IMR-90 (cell line): ENCODE data around the gene GAPDH. TPM values are rescaled to one million over a fixed set of nuclear protein-coding genes. Genes with fewer than 3 reads are reported as not detected.

Experiments used
- ATAC-seq: fragments of 200-7000 bp; cut with Tn5 transposase; 2 replicates; pipeline ENCODE4 v1.9.1; 2020; ENCODE audit warnings: low read depth, mild to moderate bottlenecking, moderate library complexity
- BruUV-seq: library from RNA; stranded (reverse); fragments of 400-500 nt; replicated peaks from 2 replicates; lab custom pipeline; 2021; lab: Mats Ljungman, UMichigan
- CTCF ChIA-PET: fragments of 300-600 bp; formaldehyde crosslinking; extraction: SDS; loops from one replicate; lab custom pipeline; 2021; ENCODE audit warnings: antibody characterized with exemption; lab: Yijun Ruan, JAX
- POLR2A ChIA-PET: fragments of 300-600 bp; sonication (Branson Sonifier 250); formaldehyde crosslinking; loops from one replicate; lab custom pipeline; 2022; ENCODE audit warnings: antibody characterized with exemption; ENCODE audit not compliant: unreplicated experiment; lab: Charles Lee
- DNase-seq: peaks from one replicate; pipeline ENCODE4 v3.0.0; 2013
- H2AFZ ChIP-seq: replicated peaks from 2 replicates; pipeline ENCODE3; 2013; ENCODE audit warnings: low read length, mild to moderate bottlenecking; ENCODE audit not compliant: poor library complexity
- H2AK5ac ChIP-seq: 2 replicates; pipeline ENCODE4 v1.6.1; 2013; ENCODE audit warnings: low read depth, low read length, inconsistent platforms
- H2AK9ac ChIP-seq: replicated peaks from 2 replicates; pipeline ENCODE3; 2013; ENCODE audit warnings: mild to moderate bottlenecking, low read depth, low read length, moderate library complexity; ENCODE audit not compliant: poor library complexity
- H2BK120ac ChIP-seq: 2 replicates; pipeline ENCODE4 v1.6.1; 2013; ENCODE audit warnings: low read depth, low read length, inconsistent platforms
- H2BK15ac ChIP-seq: 3 replicates; pipeline ENCODE4 v1.6.1; 2013; ENCODE audit warnings: low read depth, low read length, inconsistent platforms
- H2BK20ac ChIP-seq: 2 replicates; pipeline ENCODE4 v1.6.1; 2013; ENCODE audit warnings: low read depth, mild to moderate bottlenecking, inconsistent platforms, low read length, moderate library complexity
- H2BK5ac ChIP-seq: 2 replicates; pipeline ENCODE4 v1.6.1; 2013; ENCODE audit warnings: mild to moderate bottlenecking, low read depth, low read length, inconsistent platforms; ENCODE audit not compliant: poor library complexity, severe bottlenecking
- H3K14ac ChIP-seq: replicated peaks from 2 replicates; pipeline ENCODE4 v1.6.1; 2013; ENCODE audit warnings: low read depth, low read length, inconsistent platforms
- H3K18ac ChIP-seq: 2 replicates; pipeline ENCODE4 v1.6.1; 2013; ENCODE audit warnings: low read depth, low read length, control low read depth
- H3K23ac ChIP-seq: 2 replicates; pipeline ENCODE4 v1.6.1; 2013; ENCODE audit warnings: low read depth, low read length, inconsistent platforms
- H3K27ac ChIP-seq: 2 replicates; pipeline ENCODE4 v1.5.1; 2013; ENCODE audit warnings: mild to moderate bottlenecking, control low read depth, low read length; ENCODE audit not compliant: insufficient read depth
- H3K27me3 ChIP-seq: 2 replicates; pipeline ENCODE4 v1.6.1; 2013; ENCODE audit warnings: low read length; ENCODE audit not compliant: control insufficient read depth, insufficient read depth
- H3K36me3 ChIP-seq: 2 replicates; pipeline ENCODE4 v1.6.1; 2013; ENCODE audit warnings: low read length, mixed read lengths; ENCODE audit not compliant: control insufficient read depth, insufficient read depth
- H3K4ac ChIP-seq: 2 replicates; pipeline ENCODE4 v1.6.1; 2013; ENCODE audit warnings: low read depth, low read length, inconsistent platforms
- H3K4me1 ChIP-seq: 2 replicates; pipeline ENCODE4 v1.6.1; 2013; ENCODE audit warnings: low read length, mixed read lengths; ENCODE audit not compliant: control insufficient read depth, insufficient read depth
- H3K4me2 ChIP-seq: 2 replicates; pipeline ENCODE4 v1.6.1; 2013; ENCODE audit warnings: low read depth, mild to moderate bottlenecking, control low read depth, low read length, moderate library complexity
- H3K4me3 ChIP-seq: 2 replicates; pipeline ENCODE4 v1.5.1; 2013; ENCODE audit warnings: low read depth, mild to moderate bottlenecking, control low read depth, low read length, moderate library complexity; ENCODE audit not compliant: insufficient read depth
- H3K56ac ChIP-seq: 2 replicates; pipeline ENCODE4 v1.6.1; 2013; ENCODE audit warnings: low read length, inconsistent platforms; ENCODE audit not compliant: insufficient read depth; ENCODE audit errors: extremely low read depth
- H3K79me1 ChIP-seq, 2 experiments: 2 replicates each; pipeline ENCODE4 v1.6.1; 2013; ENCODE audit warnings: low read length in 2 of 2, inconsistent platforms in 1 of 2, low read depth in 1 of 2
- H3K9ac ChIP-seq: 2 replicates; pipeline ENCODE4 v1.6.1; 2013; ENCODE audit warnings: low read depth, low read length, control low read depth
- H3K9me1 ChIP-seq: 2 replicates; pipeline ENCODE4 v1.6.1; 2013; ENCODE audit warnings: low read length, inconsistent platforms; ENCODE audit not compliant: insufficient read depth
- H3K9me3 ChIP-seq: 2 replicates; pipeline ENCODE4 v1.6.1; 2013; ENCODE audit warnings: low read length; ENCODE audit not compliant: control insufficient read depth, insufficient read depth
- H4K20me1 ChIP-seq: 2 replicates; pipeline ENCODE4 v1.6.1; 2013; ENCODE audit warnings: low read length, inconsistent platforms; ENCODE audit not compliant: insufficient read depth
- H4K5ac ChIP-seq: 2 replicates; pipeline ENCODE4 v1.6.1; 2013; ENCODE audit warnings: mild to moderate bottlenecking, low read depth, low read length, control low read depth
- H4K8ac ChIP-seq, 2 experiments: 2 replicates each; pipeline ENCODE4 v1.6.1; 2013; ENCODE audit warnings: low read depth in 2 of 2, low read length in 2 of 2, control low read depth in 1 of 2, inconsistent platforms in 1 of 2
- H4K91ac ChIP-seq: 2 replicates; pipeline ENCODE4 v1.6.1; 2013; ENCODE audit warnings: low read depth, low read length, inconsistent platforms; ENCODE audit not compliant: insufficient read depth
- BHLHE40 ChIP-seq: fragments of 150-350 bp; IDR thresholded peaks from 2 replicates; pipeline ENCODE4 v1.6.1; 2016; ENCODE audit warnings: mild to moderate bottlenecking, low read depth, low read length
- CHD1 ChIP-seq: IDR thresholded peaks from 2 replicates; pipeline ENCODE4 v1.6.1; 2012; ENCODE audit warnings: low read depth, low read length, improper control_type of control experiment
- MAZ ChIP-seq: IDR thresholded peaks from 2 replicates; pipeline ENCODE4 v1.6.1; 2012; ENCODE audit warnings: low read depth, mild to moderate bottlenecking, low read length, improper control_type of control experiment, moderate library complexity, borderline replicate concordance
- MXI1 ChIP-seq: IDR thresholded peaks from 2 replicates; pipeline ENCODE4 v1.6.1; 2012; ENCODE audit warnings: low read depth, mild to moderate bottlenecking, low read length, moderate library complexity, borderline replicate concordance
- RAD21 ChIP-seq: IDR thresholded peaks from 2 replicates; pipeline ENCODE4 v1.6.1; 2012; ENCODE audit warnings: low read length, improper control_type of control experiment
- SMC3 ChIP-seq: fragments of 150-350 bp; IDR thresholded peaks from 2 replicates; pipeline ENCODE4 v1.6.1; 2016; ENCODE audit warnings: low read depth, mild to moderate bottlenecking, antibody characterized with exemption, low read length, moderate library complexity
- WGBS, 2 experiments: methylation state at CpG; one replicate each; pipeline versions ENCODE4 v1.1.5 to v1.1.7; 2013; ENCODE audit warnings: missing lambda C conversion rate in 2 of 2; ENCODE audit not compliant: insufficient read length in 1 of 2; ENCODE audit errors: extremely low coverage in 2 of 2; 5-methylcytosine and 5-hydroxymethylcytosine counted together
- dilution Hi-C: fragments of 300-500 bp; cut with HindIII; formaldehyde crosslinking; loops from one replicate; pipeline ENCODE4 v1.14.3; 2018; ENCODE audit warnings: low sequenced_read_pairs; ENCODE audit not compliant: unreplicated experiment
- in situ Hi-C: fragments of 300-500 bp; cut with MboI; formaldehyde crosslinking; loops from 3 replicates; pipeline ENCODE4 v1.14.3; 2019; ENCODE audit warnings: low sequenced_read_pairs, inconsistent platforms, mixed read lengths
- intact Hi-C: fragments of 100-400 bp; cut with micrococcal nuclease; formaldehyde crosslinking; loops from 2 replicates; pipeline ENCODE4 v1.10.0; 2022
- polyA plus RNA-seq, 3 experiments: library from polyadenylated mRNA; depleted of rRNA; stranded (reverse); fragments of >200 nt; gene quantifications; 2 replicates each; pipeline ENCODE4 v1.2.3, GENCODE V29; 2012; ENCODE audit warnings: low replicate concordance in 1 of 3
- total RNA-seq: library from RNA; depleted of rRNA; stranded (reverse); fragments of >200 nt; gene quantifications from 2 replicates; pipeline ENCODE4 v1.2.3, GENCODE V29; 2012
- TF ChIP-seq, protein P1 (sequence below): conservative IDR thresholded peaks from 2 replicates; pipeline ENCODE4 v1.5.1; 2012; ENCODE audit warnings: mild to moderate bottlenecking, low read depth, low read length, improper control_type of control experiment

Gene GAPDH
- total and polyA plus RNA-seq, 2 of the 4 experiments (the other 2 are of a cell fraction): 12,939 to 21,893 TPM

DNA sequence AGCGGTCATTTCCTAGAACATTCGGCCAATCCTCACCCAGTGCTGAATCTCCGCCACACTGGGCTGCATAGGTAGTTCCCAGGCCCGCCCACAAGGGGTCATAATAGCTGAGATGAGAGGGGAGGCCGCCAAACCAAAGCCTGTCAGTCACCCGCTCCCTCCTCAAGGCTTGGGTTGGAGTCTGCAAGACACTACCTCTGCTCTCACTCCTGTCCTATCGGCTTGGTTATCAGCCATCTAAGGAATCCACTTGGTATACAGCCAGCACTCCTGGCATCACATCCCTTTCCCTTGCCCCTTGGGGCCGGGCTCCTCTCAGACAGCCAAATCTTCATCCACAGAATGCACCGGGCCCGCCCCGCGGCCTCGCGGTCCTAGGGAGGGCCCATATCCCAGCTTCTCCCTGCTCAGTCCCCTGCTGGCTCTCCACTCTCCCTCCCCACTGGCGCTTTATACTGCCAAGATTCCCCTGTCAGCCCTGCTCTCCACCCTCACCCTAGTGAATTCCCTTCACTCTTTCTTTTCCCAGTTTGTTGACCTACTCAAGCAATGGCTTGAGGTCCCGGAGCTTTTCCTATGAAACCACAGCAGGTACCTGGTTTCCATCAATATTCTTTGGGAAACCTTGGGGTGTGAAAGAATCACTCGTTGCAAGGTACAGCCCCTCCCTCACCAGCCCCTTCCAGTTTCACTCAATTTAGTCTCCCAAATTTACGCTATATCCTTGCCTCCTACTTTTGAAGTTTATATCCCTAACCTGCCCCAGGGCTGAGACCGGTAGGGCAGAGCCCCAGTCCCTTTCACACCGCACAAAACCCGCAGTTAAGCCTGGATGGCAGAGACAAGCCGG lies 20.1 kb downstream of the GAPDH start:
- dilution Hi-C loops (no loop called here), in situ Hi-C loops (no loop called here), intact Hi-C loops (loop anchor here (5.0 to 10.0 kb wide), 3 partner anchors 53 to 570 kb away; partner anchors contain the start of genes CHD4 and ZNF384)
- no TSS peak for BruUV-seq
- Histone ChIP-seq H3K18ac (no peak overlapping the region; the same call in 1 of the 2 replicates), H3K9me1 (peaks cover 21% of the 10 kb centered on the region), H3K9me3 (no peaks in the 10 kb centered on the region), H3K56ac (peak overlapping the region; percentile 65; the same call in 1 of the 2 replicates), H4K5ac (peak overlapping the region; percentile 24), H3K23ac (peak overlapping the region; percentile 98), H4K91ac (peak overlapping the region; percentile 34; the same call in 1 of the 2 replicates), H3K79me1 (peaks cover 26 to 75% of the 10 kb centered on the region in 2 experiments; a peak in 3 of 4 replicates), H3K4me1 (peaks cover 40% of the 10 kb centered on the region), H2AFZ (peak overlapping the region; percentile 73), H4K20me1 (peaks cover 26% of the 10 kb centered on the region; the same call in 1 of the 2 replicates), H2AK9ac (peak overlapping the region; percentile 94), H3K27me3 (no peaks in the 10 kb centered on the region), H2AK5ac (peak overlapping the region; percentile 45; the same call in 1 of the 2 replicates), H2BK20ac (no peak overlapping the region), H3K4ac (peak overlapping the region; percentile 70), H3K9ac (peak overlapping the region; percentile 74), H3K4me3 (peak overlapping the region; percentile 82), H2BK15ac (no peak overlapping the region), H3K36me3 (peaks cover 14% of the 10 kb centered on the region), H4K8ac (peak overlapping the region in 1 of 2 experiments; percentile 72; a peak in 1 of 4 replicates), H3K14ac (peak overlapping the region; percentile 97), H2BK120ac (peak overlapping the region; percentile 49; the same call in 1 of the 2 replicates), H3K4me2 (peak overlapping the region; percentile 100), H3K27ac (peak overlapping the region; percentile 46), H2BK5ac (peak overlapping the region; percentile 69)
- peak; percentile 72 for DNase-seq
- ChIA-PET POLR2A (interaction anchor here (0.7 kb wide), 2 partner anchors 15 to 18 kb away, joined by 3 to 4 read pairs; no protein-coding TSS in a partner anchor), CTCF (interaction anchor here (0.9 to 1.6 kb wide), 2 partner anchors 15 to 16 kb away, joined by 3 to 8 read pairs; no protein-coding TSS in a partner anchor)
- 0 out of 2 replicates have a peak, but pooled peaks have one; percentile 27 for TF ChIP-seq MXI1
- TF ChIP-seq, protein P1, sequence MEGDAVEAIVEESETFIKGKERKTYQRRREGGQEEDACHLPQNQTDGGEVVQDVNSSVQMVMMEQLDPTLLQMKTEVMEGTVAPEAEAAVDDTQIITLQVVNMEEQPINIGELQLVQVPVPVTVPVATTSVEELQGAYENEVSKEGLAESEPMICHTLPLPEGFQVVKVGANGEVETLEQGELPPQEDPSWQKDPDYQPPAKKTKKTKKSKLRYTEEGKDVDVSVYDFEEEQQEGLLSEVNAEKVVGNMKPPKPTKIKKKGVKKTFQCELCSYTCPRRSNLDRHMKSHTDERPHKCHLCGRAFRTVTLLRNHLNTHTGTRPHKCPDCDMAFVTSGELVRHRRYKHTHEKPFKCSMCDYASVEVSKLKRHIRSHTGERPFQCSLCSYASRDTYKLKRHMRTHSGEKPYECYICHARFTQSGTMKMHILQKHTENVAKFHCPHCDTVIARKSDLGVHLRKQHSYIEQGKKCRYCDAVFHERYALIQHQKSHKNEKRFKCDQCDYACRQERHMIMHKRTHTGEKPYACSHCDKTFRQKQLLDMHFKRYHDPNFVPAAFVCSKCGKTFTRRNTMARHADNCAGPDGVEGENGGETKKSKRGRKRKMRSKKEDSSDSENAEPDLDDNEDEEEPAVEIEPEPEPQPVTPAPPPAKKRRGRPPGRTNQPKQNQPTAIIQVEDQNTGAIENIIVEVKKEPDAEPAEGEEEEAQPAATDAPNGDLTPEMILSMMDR: peak; percentile 60
- no peak for TF ChIP-seq CHD1
- no peak for TF ChIP-seq BHLHE40
- peak; percentile 43 for TF ChIP-seq RAD21
- TF ChIP-seq SMC3: peak; percentile 46
- TF ChIP-seq MAZ: peak; percentile 16; the same call in 1 of the 2 replicates
- peak; percentile 40 for ATAC-seq
- WGBS, 2 experiments: 9% methylated on average over 6 of the region's 22 CpGs; no CpG with 5 or more reads in 1 of the 2 experiments
